ENCODE data around the gene CCNG1. TPM values are rescaled to one million over a fixed set of nuclear protein-coding genes. Genes with fewer than 3 reads are reported as not detected.

Gene CCNG1
- total RNA-seq, 1 donor from 2014 or later: 90.6 TPM

- Mint-ChIP-seq H3K27me3 (ENCODE audit: low read depth) (peaks cover 42% of the 10 kb centered on the region), H3K4me1 (ENCODE audit: low read depth) (no peaks in the 10 kb centered on the region), H3K36me3 (ENCODE audit: low read depth) (no peaks in the 10 kb centered on the region), H3K4me3 (ENCODE audit: unreplicated experiment) (no peak overlapping the region), H3K27ac (ENCODE audit: unreplicated experiment) (no peak overlapping the region), H3K9me3 (ENCODE audit: low read depth) (no peaks in the 10 kb centered on the region)
- DNase-seq (ENCODE audit: low spot score): no peak
- no peak for TF ChIP-seq CTCF (IDR thresholded peaks at IDR 0.05)
Observed at GRCh38 chr5:163401271-163401670, 36.1 kb upstream of the CCNG1 start.

- H3K4me1 Mint-ChIP-seq (ENCODE audit: low read depth): peaks cover under 1% of the 10 kb centered on the region
- H3K4me3 Mint-ChIP-seq (ENCODE audit: unreplicated experiment): no peak overlapping the region
- H3K27ac Mint-ChIP-seq (ENCODE audit: unreplicated experiment): no peak overlapping the region
- no peaks in the 10 kb centered on the region for H3K36me3 Mint-ChIP-seq (ENCODE audit: low read depth)
- no peaks in the 10 kb centered on the region for H3K9me3 Mint-ChIP-seq (ENCODE audit: low read depth)
- no peak for TF ChIP-seq CTCF (IDR thresholded peaks at IDR 0.05)
- DNase-seq (ENCODE audit: low spot score): no peak
- peaks cover 42% of the 10 kb centered on the region for H3K27me3 Mint-ChIP-seq (ENCODE audit: low read depth)
Observed at GRCh38 chr5:163402007-163402406, 35.4 kb upstream of the CCNG1 start.

- H3K4me3 Mint-ChIP-seq (ENCODE audit: unreplicated experiment): no peak overlapping the region
- no peaks in the 10 kb centered on the region for H3K9me3 Mint-ChIP-seq (ENCODE audit: low read depth)
- no peak overlapping the region for H3K27ac Mint-ChIP-seq (ENCODE audit: unreplicated experiment)
- TF ChIP-seq CTCF (IDR thresholded peaks at IDR 0.05): no peak
- DNase-seq (ENCODE audit: low spot score): no peak
- H3K27me3 Mint-ChIP-seq (ENCODE audit: low read depth): peaks cover 29% of the 10 kb centered on the region
- no peaks in the 10 kb centered on the region for H3K36me3 Mint-ChIP-seq (ENCODE audit: low read depth)
- peaks cover 13% of the 10 kb centered on the region for H3K4me1 Mint-ChIP-seq (ENCODE audit: low read depth)
Observed at GRCh38 chr5:163404364-163405173, 32.8 kb upstream of the CCNG1 start.

- no peak overlapping the region for H3K27ac Mint-ChIP-seq (ENCODE audit: unreplicated experiment)
- peaks cover 21% of the 10 kb centered on the region for H3K27me3 Mint-ChIP-seq (ENCODE audit: low read depth)
- H3K4me1 Mint-ChIP-seq (ENCODE audit: low read depth): peaks cover 13% of the 10 kb centered on the region
- H3K4me3 Mint-ChIP-seq (ENCODE audit: unreplicated experiment): no peak overlapping the region
- H3K9me3 Mint-ChIP-seq (ENCODE audit: low read depth): no peaks in the 10 kb centered on the region
- DNase-seq (ENCODE audit: low spot score): no peak
- no peaks in the 10 kb centered on the region for H3K36me3 Mint-ChIP-seq (ENCODE audit: low read depth)
- no peak for TF ChIP-seq CTCF (IDR thresholded peaks at IDR 0.05)
Observed at GRCh38 chr5:163407034-163407655, 30.2 kb upstream of the CCNG1 start.

GRCh38 chr5:163408311-163408923, 29.0 kb upstream of the CCNG1 start:
- Mint-ChIP-seq H3K36me3 (ENCODE audit: low read depth) (no peaks in the 10 kb centered on the region), H3K27me3 (ENCODE audit: low read depth) (peaks cover 26% of the 10 kb centered on the region), H3K4me3 (ENCODE audit: unreplicated experiment) (no peak overlapping the region), H3K9me3 (ENCODE audit: low read depth) (no peaks in the 10 kb centered on the region), H3K27ac (ENCODE audit: unreplicated experiment) (peak overlapping the region; percentile 6), H3K4me1 (ENCODE audit: low read depth) (peaks cover 13% of the 10 kb centered on the region)
- DNase-seq (ENCODE audit: low spot score): no peak
- peak; percentile 96 for TF ChIP-seq CTCF (IDR thresholded peaks at IDR 0.05)
